GM23338 (cell line): ENCODE data around the gene RNLS. TPM values are rescaled to one million over a fixed set of nuclear protein-coding genes. Genes with fewer than 3 reads are reported as not detected.

ENCODE experiments used
- ATAC-seq: fragments of 200-7000 bp; cut with Tn5 transposase; 3 replicates; pipeline ENCODE4 v1.9.1; 2020
- DNase-seq: peaks from one replicate; pipeline ENCODE4 v3.0.0-alpha.2; 2015; ENCODE audit warnings: low spot score
- H2AFZ ChIP-seq: fragments of 200-600 bp; sonication (generic); 2 replicates; pipeline ENCODE4 v1.8.0; 2016; ENCODE audit warnings: antibody characterized with exemption, mild to moderate bottlenecking, moderate library complexity
- H3F3A ChIP-seq: fragments of 200-600 bp; sonication (generic); replicated peaks from 2 replicates; pipeline ENCODE4 v1.8.0; 2017; ENCODE audit warnings: antibody characterized with exemption, mixed run types, low read depth
- H3K27ac ChIP-seq: fragments of 200-600 bp; sonication (generic); 2 replicates; pipeline ENCODE4 v1.6.1; 2016; ENCODE audit warnings: low read depth
- H3K27me3 ChIP-seq: fragments of 200-600 bp; sonication (generic); 2 replicates; pipeline ENCODE4 v1.8.0; 2016; ENCODE audit warnings: mild to moderate bottlenecking, mixed run types, moderate library complexity; ENCODE audit not compliant: insufficient read depth
- H3K36me3 ChIP-seq: fragments of 200-600 bp; sonication (generic); 2 replicates; pipeline ENCODE4 v1.8.0; 2016; ENCODE audit warnings: mild to moderate bottlenecking; ENCODE audit not compliant: insufficient read depth
- H3K4me1 ChIP-seq: fragments of 200-600 bp; sonication (generic); 2 replicates; pipeline ENCODE4 v1.8.0; 2016; ENCODE audit warnings: mild to moderate bottlenecking, moderate library complexity; ENCODE audit not compliant: insufficient read depth
- H3K4me2 ChIP-seq: fragments of 200-600 bp; sonication (generic); 2 replicates; pipeline ENCODE4 v1.7.1; 2017; ENCODE audit warnings: mixed run types
- H3K4me3 ChIP-seq: fragments of 200-600 bp; sonication (generic); 2 replicates; pipeline ENCODE4 v1.6.1; 2016; ENCODE audit warnings: mixed run types
- H3K79me2 ChIP-seq: fragments of 200-600 bp; sonication (generic); replicated peaks from 2 replicates; pipeline ENCODE4 v1.8.0; 2017; ENCODE audit warnings: mild to moderate bottlenecking; ENCODE audit not compliant: insufficient read depth
- H3K9me2 ChIP-seq: fragments of 200-600 bp; sonication (generic); 2 replicates; pipeline ENCODE4 v1.8.0; 2017; ENCODE audit not compliant: insufficient read depth
- H4K20me1 ChIP-seq: fragments of 200-600 bp; sonication (generic); replicated peaks from 2 replicates; pipeline ENCODE4 v1.8.0; 2017; ENCODE audit warnings: mild to moderate bottlenecking; ENCODE audit not compliant: insufficient read depth
- H3K27ac Mint-ChIP-seq: 2 replicates; pipeline ENCODE4 v1.8.0; 2020; ENCODE audit warnings: inconsistent platforms, mild to moderate bottlenecking, moderate library complexity, mixed read lengths
- H3K27me3 Mint-ChIP-seq: 3 replicates; pipeline ENCODE4 v1.8.0; 2022; ENCODE audit warnings: low read depth, mild to moderate bottlenecking, moderate library complexity, mixed read lengths, inconsistent platforms; ENCODE audit not compliant: insufficient read depth, poor library complexity
- H3K36me3 Mint-ChIP-seq: 3 replicates; pipeline ENCODE4 v1.8.0; 2021; ENCODE audit warnings: low read depth, mild to moderate bottlenecking, inconsistent platforms, moderate library complexity, mixed read lengths
- H3K4me1 Mint-ChIP-seq: 3 replicates; pipeline ENCODE4 v1.8.0; 2020; ENCODE audit warnings: mild to moderate bottlenecking, inconsistent platforms, mixed read lengths
- H3K4me3 Mint-ChIP-seq: 3 replicates; pipeline ENCODE4 v1.8.0; 2021; ENCODE audit warnings: moderate library complexity, mild to moderate bottlenecking, inconsistent platforms, mixed read lengths
- H3K9me3 Mint-ChIP-seq: 3 replicates; pipeline ENCODE4 v1.8.0; 2020; ENCODE audit warnings: moderate library complexity, mild to moderate bottlenecking, inconsistent platforms, mixed read lengths
- CREB1 ChIP-seq: fragments of 250-450 bp; sonication (Bioruptor Pico); IDR thresholded peaks from 2 replicates; pipeline ENCODE4 v1.5.0; 2020; ENCODE audit warnings: low read depth, mild to moderate bottlenecking, moderate library complexity
- JUNB ChIP-seq: IDR thresholded peaks from one replicate; pipeline ENCODE4 v1.6.1; 2016; ENCODE audit warnings: antibody characterized with exemption; ENCODE audit not compliant: unreplicated experiment
- ZNF114 ChIP-seq: fragments of 250-450 bp; sonication (Bioruptor Pico); IDR thresholded peaks from 2 replicates; pipeline ENCODE4 v1.5.0; 2020; ENCODE audit warnings: mild to moderate bottlenecking, moderate library complexity
- ZNF331 ChIP-seq: fragments of 250-450 bp; sonication (Bioruptor Pico); IDR thresholded peaks from 2 replicates; pipeline ENCODE4 v1.5.0; 2020; ENCODE audit warnings: low read depth, mild to moderate bottlenecking, moderate library complexity
- polyA plus RNA-seq: library from polyadenylated mRNA; unstranded; fragments of >200 nt; fragmentation: Nextera tagmentation; extraction: Ambion mirVana; gene quantifications from 2 replicates; pipeline ENCODE4 v1.2.1, GENCODE V29; 2016
- total RNA-seq: library from RNA; depleted of rRNA; stranded (reverse); fragments of >200 nt; shearing (Covaris generic); gene quantifications from 2 replicates; pipeline ENCODE4 v1.2.3, GENCODE V29; 2014
- TF ChIP-seq, protein P1 (sequence below), 2 experiments: fragments of 200-600 bp in 1 of 2; sonication (generic) in 1 of 2; conservative IDR thresholded peaks; 2 replicates each; pipeline versions ENCODE4 v1.5.1 to v1.6.1; 2016 to 2017; ENCODE audit warnings: antibody characterized with exemption in 2 of 2, low read depth in 2 of 2, mild to moderate bottlenecking in 2 of 2, moderate library complexity in 1 of 2
- TF ChIP-seq, protein P2 (sequence below): IDR thresholded peaks from 2 replicates; pipeline ENCODE4 v1.6.1; 2016; ENCODE audit warnings: antibody characterized with exemption
- TF ChIP-seq, protein P3 (sequence below): fragments of 250-450 bp; sonication (Bioruptor Pico); IDR thresholded peaks from 2 replicates; pipeline ENCODE4 v1.5.0; 2020; ENCODE audit warnings: mild to moderate bottlenecking, moderate library complexity
- TF ChIP-seq, protein P4 (sequence below): IDR thresholded peaks from one replicate; pipeline ENCODE4 v1.6.1; 2018; ENCODE audit warnings: antibody characterized with exemption; ENCODE audit not compliant: unreplicated experiment

RNLS gene
- total and polyA plus RNA-seq, 2 experiments from 2014 or later, result 8.8 to 15.2 TPM

DNA sequence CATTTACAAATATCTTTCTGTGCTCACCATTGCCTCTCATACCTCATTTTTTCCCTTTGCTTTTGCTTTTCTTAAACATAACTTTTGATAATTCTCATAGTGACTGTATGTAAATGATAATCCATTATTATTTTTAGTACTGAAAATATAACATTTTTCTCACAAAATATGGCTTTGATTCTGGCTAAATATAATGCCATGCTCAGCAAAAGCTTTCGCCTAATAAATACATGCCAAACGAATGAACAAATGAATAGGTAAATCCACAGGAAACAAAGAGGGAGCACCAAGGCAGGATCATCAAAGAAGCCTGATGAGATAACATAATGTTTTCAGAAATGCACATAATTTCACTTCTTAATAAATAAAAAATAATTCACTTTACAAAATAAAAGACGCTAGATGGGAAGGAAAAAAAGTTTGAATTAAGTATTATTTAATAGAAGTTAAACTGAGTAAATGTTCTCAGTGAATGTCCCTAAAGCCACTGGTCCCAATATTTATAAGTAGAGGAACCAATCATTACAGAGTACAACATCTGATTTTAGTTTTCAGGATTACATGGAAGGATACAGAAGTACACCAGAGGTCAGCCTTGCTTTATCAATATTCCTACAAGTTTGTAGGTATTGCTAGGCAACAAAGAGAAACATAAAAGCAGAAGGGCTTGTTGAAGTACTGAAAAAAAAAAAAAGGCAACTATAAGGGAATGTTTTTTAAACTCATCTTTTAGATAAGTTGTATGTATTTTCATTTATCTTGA is 52.3 kb downstream of the RNLS start (continued):
- TF ChIP-seq, protein P1, sequence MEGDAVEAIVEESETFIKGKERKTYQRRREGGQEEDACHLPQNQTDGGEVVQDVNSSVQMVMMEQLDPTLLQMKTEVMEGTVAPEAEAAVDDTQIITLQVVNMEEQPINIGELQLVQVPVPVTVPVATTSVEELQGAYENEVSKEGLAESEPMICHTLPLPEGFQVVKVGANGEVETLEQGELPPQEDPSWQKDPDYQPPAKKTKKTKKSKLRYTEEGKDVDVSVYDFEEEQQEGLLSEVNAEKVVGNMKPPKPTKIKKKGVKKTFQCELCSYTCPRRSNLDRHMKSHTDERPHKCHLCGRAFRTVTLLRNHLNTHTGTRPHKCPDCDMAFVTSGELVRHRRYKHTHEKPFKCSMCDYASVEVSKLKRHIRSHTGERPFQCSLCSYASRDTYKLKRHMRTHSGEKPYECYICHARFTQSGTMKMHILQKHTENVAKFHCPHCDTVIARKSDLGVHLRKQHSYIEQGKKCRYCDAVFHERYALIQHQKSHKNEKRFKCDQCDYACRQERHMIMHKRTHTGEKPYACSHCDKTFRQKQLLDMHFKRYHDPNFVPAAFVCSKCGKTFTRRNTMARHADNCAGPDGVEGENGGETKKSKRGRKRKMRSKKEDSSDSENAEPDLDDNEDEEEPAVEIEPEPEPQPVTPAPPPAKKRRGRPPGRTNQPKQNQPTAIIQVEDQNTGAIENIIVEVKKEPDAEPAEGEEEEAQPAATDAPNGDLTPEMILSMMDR (conservative IDR thresholded peaks at IDR 0.05; ENCODE audit: low read depth in 2 of 2), result no peak
- TF ChIP-seq JUNB, result no peak

DNA sequence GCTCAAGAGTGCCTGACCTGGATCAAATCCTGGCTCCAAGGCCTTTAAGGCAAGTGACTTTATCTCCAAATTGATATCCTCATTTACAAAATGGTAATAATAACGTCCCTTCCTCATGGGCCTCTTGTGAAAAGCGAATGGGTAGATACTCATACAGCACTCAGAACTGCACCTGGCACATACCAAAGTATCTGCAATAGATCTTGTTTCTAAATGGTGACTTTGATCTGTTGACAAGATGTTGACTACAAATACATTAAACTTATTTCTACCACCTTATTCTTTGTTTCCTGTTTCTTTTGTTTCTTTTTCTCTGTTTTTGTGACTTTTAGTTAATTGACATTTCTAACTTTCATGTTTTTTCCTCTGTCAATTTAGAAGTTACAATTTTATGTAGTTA is 53.0 kb downstream of the RNLS start:
- no peaks in the 10 kb centered on the region for H3K36me3 ChIP-seq
- Mint-ChIP-seq H3K27ac (no peak overlapping the region), H3K36me3 (no peaks in the 10 kb centered on the region), H3K4me1 (peaks cover 34% of the 10 kb centered on the region), H3K27me3 (no peaks in the 10 kb centered on the region), H3K9me3 (no peaks in the 10 kb centered on the region), H3K4me3 (no peak overlapping the region)
- no peak for DNase-seq
- peaks cover 9% of the 10 kb centered on the region for H3K4me1 ChIP-seq
- H3K27ac ChIP-seq, result no peak overlapping the region
- no peaks in the 10 kb centered on the region for H3K79me2 ChIP-seq
- no peak overlapping the region for H3K4me2 ChIP-seq
- no peaks in the 10 kb centered on the region for H3K9me2 ChIP-seq
- no peaks in the 10 kb centered on the region for H4K20me1 ChIP-seq
- no peak overlapping the region for H2AFZ ChIP-seq
- H3F3A ChIP-seq, result no peaks in the 10 kb centered on the region
- no peak overlapping the region for H3K4me3 ChIP-seq
- H3K27me3 ChIP-seq, result no peaks in the 10 kb centered on the region
- no peak for ATAC-seq
- TF ChIP-seq, protein P2, sequence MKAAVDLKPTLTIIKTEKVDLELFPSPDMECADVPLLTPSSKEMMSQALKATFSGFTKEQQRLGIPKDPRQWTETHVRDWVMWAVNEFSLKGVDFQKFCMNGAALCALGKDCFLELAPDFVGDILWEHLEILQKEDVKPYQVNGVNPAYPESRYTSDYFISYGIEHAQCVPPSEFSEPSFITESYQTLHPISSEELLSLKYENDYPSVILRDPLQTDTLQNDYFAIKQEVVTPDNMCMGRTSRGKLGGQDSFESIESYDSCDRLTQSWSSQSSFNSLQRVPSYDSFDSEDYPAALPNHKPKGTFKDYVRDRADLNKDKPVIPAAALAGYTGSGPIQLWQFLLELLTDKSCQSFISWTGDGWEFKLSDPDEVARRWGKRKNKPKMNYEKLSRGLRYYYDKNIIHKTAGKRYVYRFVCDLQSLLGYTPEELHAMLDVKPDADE, result no peak
- TF ChIP-seq JUNB (no peak), ZNF114 (CRISPR knock-in tag) (no peak), ZNF331 (CRISPR knock-in tag) (no peak), CREB1 (CRISPR knock-in tag) (no peak)
- TF ChIP-seq, protein P3, sequence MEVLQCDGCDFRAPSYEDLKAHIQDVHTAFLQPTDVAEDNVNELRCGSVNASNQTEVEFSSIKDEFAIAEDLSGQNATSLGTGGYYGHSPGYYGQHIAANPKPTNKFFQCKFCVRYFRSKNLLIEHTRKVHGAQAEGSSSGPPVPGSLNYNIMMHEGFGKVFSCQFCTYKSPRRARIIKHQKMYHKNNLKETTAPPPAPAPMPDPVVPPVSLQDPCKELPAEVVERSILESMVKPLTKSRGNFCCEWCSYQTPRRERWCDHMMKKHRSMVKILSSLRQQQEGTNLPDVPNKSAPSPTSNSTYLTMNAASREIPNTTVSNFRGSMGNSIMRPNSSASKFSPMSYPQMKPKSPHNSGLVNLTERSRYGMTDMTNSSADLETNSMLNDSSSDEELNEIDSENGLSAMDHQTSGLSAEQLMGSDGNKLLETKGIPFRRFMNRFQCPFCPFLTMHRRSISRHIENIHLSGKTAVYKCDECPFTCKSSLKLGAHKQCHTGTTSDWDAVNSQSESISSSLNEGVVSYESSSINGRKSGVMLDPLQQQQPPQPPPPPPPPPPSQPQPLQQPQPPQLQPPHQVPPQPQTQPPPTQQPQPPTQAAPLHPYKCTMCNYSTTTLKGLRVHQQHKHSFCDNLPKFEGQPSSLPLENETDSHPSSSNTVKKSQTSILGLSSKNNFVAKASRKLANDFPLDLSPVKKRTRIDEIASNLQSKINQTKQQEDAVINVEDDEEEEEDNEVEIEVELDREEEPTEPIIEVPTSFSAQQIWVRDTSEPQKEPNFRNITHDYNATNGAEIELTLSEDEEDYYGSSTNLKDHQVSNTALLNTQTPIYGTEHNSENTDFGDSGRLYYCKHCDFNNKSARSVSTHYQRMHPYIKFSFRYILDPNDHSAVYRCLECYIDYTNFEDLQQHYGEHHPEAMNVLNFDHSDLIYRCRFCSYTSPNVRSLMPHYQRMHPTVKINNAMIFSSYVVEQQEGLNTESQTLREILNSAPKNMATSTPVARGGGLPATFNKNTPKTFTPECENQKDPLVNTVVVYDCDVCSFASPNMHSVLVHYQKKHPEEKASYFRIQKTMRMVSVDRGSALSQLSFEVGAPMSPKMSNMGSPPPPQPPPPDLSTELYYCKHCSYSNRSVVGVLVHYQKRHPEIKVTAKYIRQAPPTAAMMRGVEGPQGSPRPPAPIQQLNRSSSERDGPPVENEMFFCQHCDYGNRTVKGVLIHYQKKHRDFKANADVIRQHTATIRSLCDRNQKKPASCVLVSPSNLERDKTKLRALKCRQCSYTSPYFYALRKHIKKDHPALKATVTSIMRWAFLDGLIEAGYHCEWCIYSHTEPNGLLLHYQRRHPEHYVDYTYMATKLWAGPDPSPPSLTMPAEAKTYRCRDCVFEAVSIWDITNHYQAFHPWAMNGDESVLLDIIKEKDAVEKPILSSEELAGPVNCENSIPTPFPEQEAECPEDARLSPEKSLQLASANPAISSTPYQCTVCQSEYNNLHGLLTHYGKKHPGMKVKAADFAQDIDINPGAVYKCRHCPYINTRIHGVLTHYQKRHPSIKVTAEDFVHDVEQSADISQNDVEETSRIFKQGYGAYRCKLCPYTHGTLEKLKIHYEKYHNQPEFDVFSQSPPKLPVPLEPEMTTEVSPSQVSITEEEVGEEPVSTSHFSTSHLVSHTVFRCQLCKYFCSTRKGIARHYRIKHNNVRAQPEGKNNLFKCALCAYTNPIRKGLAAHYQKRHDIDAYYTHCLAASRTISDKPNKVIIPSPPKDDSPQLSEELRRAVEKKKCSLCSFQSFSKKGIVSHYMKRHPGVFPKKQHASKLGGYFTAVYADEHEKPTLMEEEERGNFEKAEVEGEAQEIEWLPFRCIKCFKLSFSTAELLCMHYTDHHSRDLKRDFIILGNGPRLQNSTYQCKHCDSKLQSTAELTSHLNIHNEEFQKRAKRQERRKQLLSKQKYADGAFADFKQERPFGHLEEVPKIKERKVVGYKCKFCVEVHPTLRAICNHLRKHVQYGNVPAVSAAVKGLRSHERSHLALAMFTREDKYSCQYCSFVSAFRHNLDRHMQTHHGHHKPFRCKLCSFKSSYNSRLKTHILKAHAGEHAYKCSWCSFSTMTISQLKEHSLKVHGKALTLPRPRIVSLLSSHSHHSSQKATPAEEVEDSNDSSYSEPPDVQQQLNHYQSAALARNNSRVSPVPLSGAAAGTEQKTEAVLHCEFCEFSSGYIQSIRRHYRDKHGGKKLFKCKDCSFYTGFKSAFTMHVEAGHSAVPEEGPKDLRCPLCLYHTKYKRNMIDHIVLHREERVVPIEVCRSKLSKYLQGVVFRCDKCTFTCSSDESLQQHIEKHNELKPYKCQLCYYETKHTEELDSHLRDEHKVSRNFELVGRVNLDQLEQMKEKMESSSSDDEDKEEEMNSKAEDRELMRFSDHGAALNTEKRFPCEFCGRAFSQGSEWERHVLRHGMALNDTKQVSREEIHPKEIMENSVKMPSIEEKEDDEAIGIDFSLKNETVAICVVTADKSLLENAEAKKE (CRISPR knock-in tag), result no peak
- TF ChIP-seq, protein P4, sequence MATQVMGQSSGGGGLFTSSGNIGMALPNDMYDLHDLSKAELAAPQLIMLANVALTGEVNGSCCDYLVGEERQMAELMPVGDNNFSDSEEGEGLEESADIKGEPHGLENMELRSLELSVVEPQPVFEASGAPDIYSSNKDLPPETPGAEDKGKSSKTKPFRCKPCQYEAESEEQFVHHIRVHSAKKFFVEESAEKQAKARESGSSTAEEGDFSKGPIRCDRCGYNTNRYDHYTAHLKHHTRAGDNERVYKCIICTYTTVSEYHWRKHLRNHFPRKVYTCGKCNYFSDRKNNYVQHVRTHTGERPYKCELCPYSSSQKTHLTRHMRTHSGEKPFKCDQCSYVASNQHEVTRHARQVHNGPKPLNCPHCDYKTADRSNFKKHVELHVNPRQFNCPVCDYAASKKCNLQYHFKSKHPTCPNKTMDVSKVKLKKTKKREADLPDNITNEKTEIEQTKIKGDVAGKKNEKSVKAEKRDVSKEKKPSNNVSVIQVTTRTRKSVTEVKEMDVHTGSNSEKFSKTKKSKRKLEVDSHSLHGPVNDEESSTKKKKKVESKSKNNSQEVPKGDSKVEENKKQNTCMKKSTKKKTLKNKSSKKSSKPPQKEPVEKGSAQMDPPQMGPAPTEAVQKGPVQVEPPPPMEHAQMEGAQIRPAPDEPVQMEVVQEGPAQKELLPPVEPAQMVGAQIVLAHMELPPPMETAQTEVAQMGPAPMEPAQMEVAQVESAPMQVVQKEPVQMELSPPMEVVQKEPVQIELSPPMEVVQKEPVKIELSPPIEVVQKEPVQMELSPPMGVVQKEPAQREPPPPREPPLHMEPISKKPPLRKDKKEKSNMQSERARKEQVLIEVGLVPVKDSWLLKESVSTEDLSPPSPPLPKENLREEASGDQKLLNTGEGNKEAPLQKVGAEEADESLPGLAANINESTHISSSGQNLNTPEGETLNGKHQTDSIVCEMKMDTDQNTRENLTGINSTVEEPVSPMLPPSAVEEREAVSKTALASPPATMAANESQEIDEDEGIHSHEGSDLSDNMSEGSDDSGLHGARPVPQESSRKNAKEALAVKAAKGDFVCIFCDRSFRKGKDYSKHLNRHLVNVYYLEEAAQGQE, result no peak
- TF ChIP-seq, protein P1 (conservative IDR thresholded peaks at IDR 0.05; ENCODE audit: low read depth in 2 of 2), result no peak
